ENCODE data around the gene HOXA3.

Gene HOXA3

DNA sequence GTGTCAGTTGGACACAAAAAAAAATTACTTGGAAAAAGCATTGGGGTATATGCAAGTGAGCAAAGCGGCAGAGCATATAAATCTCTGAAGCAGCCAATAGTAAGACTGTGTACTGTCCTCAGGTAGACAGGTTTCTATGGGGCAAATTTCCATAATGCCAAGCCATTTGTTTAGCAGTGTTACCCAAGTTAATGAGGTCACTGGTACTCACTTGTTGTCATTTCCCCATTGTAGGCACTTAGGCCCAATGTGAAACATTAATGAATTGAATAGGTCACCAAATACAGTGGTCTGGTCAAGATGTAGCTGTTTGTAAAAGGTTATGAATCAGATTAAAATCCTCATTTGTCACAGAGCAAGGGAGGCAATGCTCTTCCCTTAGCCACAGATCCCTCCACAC is 84.1 kb downstream of the HOXA3 start:
- Histone ChIP-seq H3K79me1 (ENCODE audit: low read length) (no peaks in the 10 kb centered on the region), H3K79me2 (ENCODE audit: control insufficient read depth, insufficient read depth, low read length) (no peaks in the 10 kb centered on the region), H3K4me2 (ENCODE audit: low read length) (no peak overlapping the region), H4K5ac (ENCODE audit: low read length) (no peak overlapping the region), H3K36me3 (ENCODE audit: control insufficient read depth, insufficient read depth, low read length) (no peaks in the 10 kb centered on the region), H2BK120ac (ENCODE audit: low read depth, low read length) (no peak overlapping the region), H3K4me3 (ENCODE audit: low read length) (no peak overlapping the region), H3K4me1 (ENCODE audit: control insufficient read depth, low read depth, low read length) (no peaks in the 10 kb centered on the region), H2BK5ac (ENCODE audit: low read length) (no peak overlapping the region), H3K27ac (ENCODE audit: low read depth, low read length) (no peak overlapping the region), H2AK5ac (ENCODE audit: low read length) (no peak overlapping the region), H3K27me3 (ENCODE audit: insufficient read depth, low read length, poor library complexity) (no peaks in the 10 kb centered on the region), H3K9ac (ENCODE audit: low read length) (no peak overlapping the region), H3K23ac (ENCODE audit: low read length) (no peak overlapping the region), H3K56ac (ENCODE audit: low read length) (no peak overlapping the region), H4K8ac (ENCODE audit: low read depth, low read length) (no peak overlapping the region), H3K4ac (ENCODE audit: low read depth, low read length) (no peak overlapping the region), H3K18ac (ENCODE audit: low read length) (no peak overlapping the region), H2BK15ac (replicated peaks; ENCODE audit: low read depth) (no peak overlapping the region)
- no CpG with 5 or more reads among the region's 1 CpG for WGBS (ENCODE audit: extremely low coverage, insufficient coverage, low lambda C conversion rate)
- no peak for DNase-seq

GRCh38 chr7:27066148-27066547 is 86.2 kb downstream of the HOXA3 start:
- H2BK120ac ChIP-seq (ENCODE audit: low read depth, low read length), result no peak overlapping the region
- no peak overlapping the region for H2BK15ac ChIP-seq (replicated peaks; ENCODE audit: low read depth)
- no peak overlapping the region for H3K4me2 ChIP-seq (ENCODE audit: low read length)
- H3K4me3 ChIP-seq (ENCODE audit: low read length), result no peak overlapping the region
- no peak overlapping the region for H4K5ac ChIP-seq (ENCODE audit: low read length)
- H3K79me2 ChIP-seq (ENCODE audit: control insufficient read depth, insufficient read depth, low read length), result no peaks in the 10 kb centered on the region
- DNase-seq, result no peak
- H3K23ac ChIP-seq (ENCODE audit: low read length), result no peak overlapping the region
- H3K79me1 ChIP-seq (ENCODE audit: low read length), result no peaks in the 10 kb centered on the region
- no peak overlapping the region for H2AK5ac ChIP-seq (ENCODE audit: low read length)
- no peak overlapping the region for H4K8ac ChIP-seq (ENCODE audit: low read depth, low read length)
- no peak overlapping the region for H3K56ac ChIP-seq (ENCODE audit: low read length)
- H3K9ac ChIP-seq (ENCODE audit: low read length), result no peak overlapping the region
- H2BK5ac ChIP-seq (ENCODE audit: low read length), result no peak overlapping the region
- H3K27ac ChIP-seq (ENCODE audit: low read depth, low read length), result no peak overlapping the region
- no peaks in the 10 kb centered on the region for H3K27me3 ChIP-seq (ENCODE audit: insufficient read depth, low read length, poor library complexity)
- H3K4ac ChIP-seq (ENCODE audit: low read depth, low read length), result no peak overlapping the region
- no peaks in the 10 kb centered on the region for H3K4me1 ChIP-seq (ENCODE audit: control insufficient read depth, low read depth, low read length)
- no peak overlapping the region for H3K18ac ChIP-seq (ENCODE audit: low read length)
- no CpG with 5 or more reads among the region's 3 CpGs for WGBS (ENCODE audit: extremely low coverage, insufficient coverage, low lambda C conversion rate)
- no peaks in the 10 kb centered on the region for H3K36me3 ChIP-seq (ENCODE audit: control insufficient read depth, insufficient read depth, low read length)

DNA sequence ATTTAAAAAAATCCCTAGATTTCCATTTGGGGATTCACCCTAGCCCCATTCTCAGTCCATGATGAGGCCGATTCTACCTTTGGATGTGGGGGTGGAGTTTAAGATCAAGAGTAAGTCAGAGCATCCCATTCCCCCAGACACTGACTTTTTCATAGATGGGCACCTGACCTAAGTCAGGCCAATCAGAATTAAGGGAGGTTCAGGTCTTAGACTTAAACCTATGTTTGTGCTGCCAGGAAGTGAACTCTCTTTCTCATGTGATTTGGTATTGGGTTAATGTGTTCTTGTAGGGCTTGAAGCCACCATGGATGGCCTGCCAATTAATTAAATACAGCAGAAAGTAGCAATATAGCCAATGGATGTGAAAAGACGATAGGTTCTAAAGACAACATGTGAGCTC is 86.7 kb downstream of the HOXA3 start:
- H2BK15ac ChIP-seq (replicated peaks; ENCODE audit: low read depth), result no peak overlapping the region
- H4K5ac ChIP-seq (ENCODE audit: low read length), result no peak overlapping the region
- no peak overlapping the region for H3K4me2 ChIP-seq (ENCODE audit: low read length)
- no peak for DNase-seq
- H3K36me3 ChIP-seq (ENCODE audit: control insufficient read depth, insufficient read depth, low read length), result no peaks in the 10 kb centered on the region
- no peak overlapping the region for H3K9ac ChIP-seq (ENCODE audit: low read length)
- no peaks in the 10 kb centered on the region for H3K79me2 ChIP-seq (ENCODE audit: control insufficient read depth, insufficient read depth, low read length)
- H3K4me1 ChIP-seq (ENCODE audit: control insufficient read depth, low read depth, low read length), result no peaks in the 10 kb centered on the region
- H4K8ac ChIP-seq (ENCODE audit: low read depth, low read length), result no peak overlapping the region
- H2BK120ac ChIP-seq (ENCODE audit: low read depth, low read length), result no peak overlapping the region
- WGBS (ENCODE audit: extremely low coverage, insufficient coverage, low lambda C conversion rate), result no CpG with 5 or more reads among the region's 2 CpGs
- no peak overlapping the region for H3K23ac ChIP-seq (ENCODE audit: low read length)
- no peak overlapping the region for H2AK5ac ChIP-seq (ENCODE audit: low read length)
- H2BK5ac ChIP-seq (ENCODE audit: low read length), result no peak overlapping the region
- no peak overlapping the region for H3K56ac ChIP-seq (ENCODE audit: low read length)
- H3K27ac ChIP-seq (ENCODE audit: low read depth, low read length), result no peak overlapping the region
- H3K4ac ChIP-seq (ENCODE audit: low read depth, low read length), result no peak overlapping the region
- no peaks in the 10 kb centered on the region for H3K27me3 ChIP-seq (ENCODE audit: insufficient read depth, low read length, poor library complexity)
- no peak overlapping the region for H3K18ac ChIP-seq (ENCODE audit: low read length)
- no peaks in the 10 kb centered on the region for H3K79me1 ChIP-seq (ENCODE audit: low read length)
- H3K4me3 ChIP-seq (ENCODE audit: low read length), result no peak overlapping the region

- no CpG with 5 or more reads among the region's 2 CpGs for WGBS (ENCODE audit: extremely low coverage, insufficient coverage, low lambda C conversion rate)
- no peaks in the 10 kb centered on the region for H3K4me1 ChIP-seq (ENCODE audit: control insufficient read depth, low read depth, low read length)
Measured at GRCh38 chr7:27064661-27065060, 87.7 kb downstream of the HOXA3 start.

DNA sequence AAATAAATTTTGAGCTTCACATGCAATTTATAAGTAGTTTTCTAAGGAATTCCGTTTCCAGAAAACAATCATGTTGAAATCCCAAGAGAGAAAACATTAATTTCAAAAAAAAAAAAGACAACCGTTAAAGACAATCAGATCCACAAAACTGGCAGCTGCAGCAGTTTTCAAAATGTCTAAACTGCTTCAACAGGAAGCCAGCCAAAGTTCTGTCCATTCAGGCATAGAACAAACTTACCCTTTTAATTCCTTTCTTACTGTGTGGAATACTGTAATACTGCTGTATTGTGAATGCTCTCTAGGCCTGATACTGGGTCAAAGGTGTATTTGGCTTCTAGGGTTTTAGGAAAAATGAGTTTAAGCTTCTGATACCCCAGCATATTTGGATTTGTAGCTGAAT is 88.2 kb downstream of the HOXA3 start:
- Histone ChIP-seq H2BK120ac (ENCODE audit: low read depth, low read length) (no peak overlapping the region), H3K4ac (ENCODE audit: low read depth, low read length) (no peak overlapping the region), H3K9ac (ENCODE audit: low read length) (no peak overlapping the region), H3K4me3 (ENCODE audit: low read length) (no peak overlapping the region), H3K18ac (ENCODE audit: low read length) (no peak overlapping the region), H3K56ac (ENCODE audit: low read length) (no peak overlapping the region), H2BK15ac (replicated peaks; ENCODE audit: low read depth) (no peak overlapping the region), H4K5ac (ENCODE audit: low read length) (no peak overlapping the region), H3K23ac (ENCODE audit: low read length) (no peak overlapping the region), H4K8ac (ENCODE audit: low read depth, low read length) (no peak overlapping the region), H3K79me2 (ENCODE audit: control insufficient read depth, insufficient read depth, low read length) (no peaks in the 10 kb centered on the region), H3K27ac (ENCODE audit: low read depth, low read length) (no peak overlapping the region), H3K79me1 (ENCODE audit: low read length) (no peaks in the 10 kb centered on the region), H3K4me2 (ENCODE audit: low read length) (no peak overlapping the region), H2AK5ac (ENCODE audit: low read length) (no peak overlapping the region), H2BK5ac (ENCODE audit: low read length) (no peak overlapping the region), H3K36me3 (ENCODE audit: control insufficient read depth, insufficient read depth, low read length) (no peaks in the 10 kb centered on the region), H3K4me1 (ENCODE audit: control insufficient read depth, low read depth, low read length) (no peaks in the 10 kb centered on the region), H3K27me3 (ENCODE audit: insufficient read depth, low read length, poor library complexity) (no peaks in the 10 kb centered on the region)
- no CpG with 5 or more reads among the region's 2 CpGs for WGBS (ENCODE audit: extremely low coverage, insufficient coverage, low lambda C conversion rate)
- DNase-seq, result no peak

More at GRCh38 chr7:27064661-27065060, 87.7 kb downstream of the HOXA3 start:
- Histone ChIP-seq H3K79me2 (ENCODE audit: control insufficient read depth, insufficient read depth, low read length) (no peaks in the 10 kb centered on the region), H2BK15ac (replicated peaks; ENCODE audit: low read depth) (no peak overlapping the region), H3K18ac (ENCODE audit: low read length) (no peak overlapping the region), H2BK5ac (ENCODE audit: low read length) (no peak overlapping the region), H3K4me3 (ENCODE audit: low read length) (no peak overlapping the region), H2AK5ac (ENCODE audit: low read length) (no peak overlapping the region), H3K4me2 (ENCODE audit: low read length) (no peak overlapping the region), H3K36me3 (ENCODE audit: control insufficient read depth, insufficient read depth, low read length) (no peaks in the 10 kb centered on the region), H3K79me1 (ENCODE audit: low read length) (no peaks in the 10 kb centered on the region), H2BK120ac (ENCODE audit: low read depth, low read length) (no peak overlapping the region), H4K5ac (ENCODE audit: low read length) (no peak overlapping the region), H3K56ac (ENCODE audit: low read length) (no peak overlapping the region), H3K9ac (ENCODE audit: low read length) (no peak overlapping the region), H4K8ac (ENCODE audit: low read depth, low read length) (no peak overlapping the region), H3K27me3 (ENCODE audit: insufficient read depth, low read length, poor library complexity) (no peaks in the 10 kb centered on the region), H3K23ac (ENCODE audit: low read length) (no peak overlapping the region), H3K27ac (ENCODE audit: low read depth, low read length) (no peak overlapping the region), H3K4ac (ENCODE audit: low read depth, low read length) (no peak overlapping the region)
- no peak for DNase-seq

DNA sequence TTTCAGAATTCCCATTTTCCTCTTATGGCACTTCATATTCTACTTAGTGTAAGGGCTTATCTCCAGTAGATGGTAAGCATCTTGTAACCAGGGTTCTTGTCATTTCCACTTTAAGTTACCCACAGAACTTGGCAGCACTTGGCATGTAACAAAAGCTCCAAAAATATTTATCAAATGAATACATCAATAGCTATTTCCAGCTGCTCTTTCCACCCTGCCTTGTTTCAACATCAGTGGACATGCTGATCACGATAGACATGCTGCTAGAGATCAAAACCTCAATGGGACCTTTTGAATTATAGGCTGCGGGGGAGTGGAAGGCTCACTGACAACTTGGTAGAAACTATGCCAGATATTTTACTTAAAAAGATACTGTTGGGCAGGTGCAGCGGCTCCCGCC is 89.4 kb downstream of the HOXA3 start:
- Histone ChIP-seq H2BK5ac (ENCODE audit: low read length) (no peak overlapping the region), H3K56ac (ENCODE audit: low read length) (no peak overlapping the region), H3K23ac (ENCODE audit: low read length) (no peak overlapping the region), H2BK120ac (ENCODE audit: low read depth, low read length) (no peak overlapping the region), H2AK5ac (ENCODE audit: low read length) (no peak overlapping the region), H3K27me3 (ENCODE audit: insufficient read depth, low read length, poor library complexity) (no peaks in the 10 kb centered on the region), H3K4me1 (ENCODE audit: control insufficient read depth, low read depth, low read length) (no peaks in the 10 kb centered on the region), H3K79me2 (ENCODE audit: control insufficient read depth, insufficient read depth, low read length) (no peaks in the 10 kb centered on the region), H3K18ac (ENCODE audit: low read length) (no peak overlapping the region), H3K36me3 (ENCODE audit: control insufficient read depth, insufficient read depth, low read length) (no peaks in the 10 kb centered on the region), H2BK15ac (replicated peaks; ENCODE audit: low read depth) (no peak overlapping the region), H3K4me3 (ENCODE audit: low read length) (no peak overlapping the region), H3K4ac (ENCODE audit: low read depth, low read length) (no peak overlapping the region), H3K79me1 (ENCODE audit: low read length) (no peaks in the 10 kb centered on the region), H3K9ac (ENCODE audit: low read length) (no peak overlapping the region), H4K8ac (ENCODE audit: low read depth, low read length) (no peak overlapping the region), H3K27ac (ENCODE audit: low read depth, low read length) (no peak overlapping the region), H3K4me2 (ENCODE audit: low read length) (no peak overlapping the region), H4K5ac (ENCODE audit: low read length) (no peak overlapping the region)
- WGBS (ENCODE audit: extremely low coverage, insufficient coverage, low lambda C conversion rate), result no CpG with 5 or more reads among the region's 4 CpGs
- no peak for DNase-seq

Measured in mesendoderm (in vitro differentiated cells).